CD4-positive, alpha-beta T cell treated with Interleukin-4 for 1 hour (primary cell): ENCODE data around the gene ACTR1B.
"Not testable (repeated sequence)": the region's sequence is repeated elsewhere in the genome, so short reads cannot be mapped to it uniquely, and the experiment has no call there.

Source experiments
- DNase-seq, 2 donors: peaks; one replicate each; pipeline ENCODE4 v3.0.0-alpha.2; 2020 to 2022

Gene ACTR1B

GRCh38 chr2:97657986-97658690 is 5.7 kb downstream of the ACTR1B start:
- no peak for DNase-seq

- DNase-seq, result no peak
Observed at GRCh38 chr2:97656905-97657587, 6.8 kb downstream of the ACTR1B start.

GRCh38 chr2:97656129-97656755 is 7.6 kb downstream of the ACTR1B start:
- DNase-seq, result no peak

- no peak for DNase-seq
Observed at GRCh38 chr2:97654791-97655190, 9.1 kb downstream of the ACTR1B start.

GRCh38 chr2:97654309-97654708 is 9.5 kb downstream of the ACTR1B start:
- DNase-seq, result no peak

GRCh38 chr2:97653874-97654273 is 10.0 kb downstream of the ACTR1B start:
- no peak for DNase-seq

GRCh38 chr2:97653473-97653872 is 10.4 kb downstream of the ACTR1B start:
- DNase-seq, result no peak

GRCh38 chr2:97651114-97651513 is 12.7 kb downstream of the ACTR1B start:
- no peak for DNase-seq

GRCh38 chr2:97646977-97647376 is 16.9 kb downstream of the ACTR1B start:
- no peak for DNase-seq

- DNase-seq, result peak; percentile 98 to 99
Observed at GRCh38 chr2:97645695-97646629, 17.9 kb downstream of the ACTR1B start, which contains the start of gene COX5B. COX5B (plus strand) TSS chr2:97646062; CDS start chr2:97646087, 25 bp downstream.

- no peak for DNase-seq
Observed at GRCh38 chr2:97645112-97645694, 18.6 kb downstream of the ACTR1B start.

- DNase-seq, result no peak
Observed at GRCh38 chr2:97644023-97644717, 19.7 kb downstream of the ACTR1B start.

- DNase-seq, result not testable (repeated sequence)
Observed at GRCh38 chr2:97626049-97626430, 37.8 kb downstream of the ACTR1B start.

GRCh38 chr2:97625354-97626048 is 38.3 kb downstream of the ACTR1B start:
- DNase-seq, result not testable (repeated sequence)

GRCh38 chr2:97622976-97623375 is 40.9 kb downstream of the ACTR1B start:
- not testable (repeated sequence) for DNase-seq

GRCh38 chr2:97620492-97620891 is 43.4 kb downstream of the ACTR1B start:
- DNase-seq, result not testable (repeated sequence)

- DNase-seq, result peak in 1 of 2 donors; percentile 42
Observed at GRCh38 chr2:97618939-97619827, 44.7 kb downstream of the ACTR1B start.

- no peak for DNase-seq
Observed at GRCh38 chr2:97617911-97618310, 45.9 kb downstream of the ACTR1B start.

- not testable (repeated sequence) for DNase-seq
Observed at GRCh38 chr2:97615746-97616145, 48.1 kb downstream of the ACTR1B start.

GRCh38 chr2:97611895-97612294 is 51.9 kb downstream of the ACTR1B start:
- not testable (repeated sequence) for DNase-seq
